ENCODE measurements around the gene CST5. TPM values are rescaled to one million over a fixed set of nuclear protein-coding genes. Genes with fewer than 3 reads are reported as not detected.

Gene CST5
- polyA plus RNA-seq, 1 donor (not counting 4 experiments of a cell fraction or from before 2014, with no cell fraction given) = not detected

DNA sequence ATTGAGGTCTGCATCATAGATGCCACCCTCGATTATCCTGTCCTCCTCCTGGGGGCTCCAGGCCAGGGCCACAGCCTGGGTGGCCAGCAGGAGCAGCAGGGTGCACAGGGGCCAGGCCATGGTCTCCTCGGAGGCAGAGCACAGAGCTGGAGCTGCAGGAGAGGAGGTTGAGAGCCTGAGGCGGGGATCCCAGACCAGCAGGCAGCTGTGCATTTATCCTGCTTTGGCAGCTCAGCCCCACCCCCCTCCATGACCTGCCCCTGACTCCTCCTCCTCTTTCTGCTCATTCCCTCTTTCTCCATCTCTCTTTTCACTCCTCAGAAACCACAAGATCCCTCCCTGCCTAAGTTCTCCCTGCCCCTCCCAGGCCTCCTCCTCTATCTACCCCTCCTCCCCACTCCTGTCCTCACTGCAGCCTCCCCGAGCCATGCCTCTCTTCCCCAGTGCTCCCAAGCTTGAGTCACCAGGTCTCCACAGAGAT lies 53.0 kb downstream of the CST5 start, which contains the start of gene CST2:
TSS of gene CST2 (minus strand) at position 189 of the 481 bp plus-strand sequence. CDS start at position 120, 69 bp downstream.
- H3K36me3 ChIP-seq (ENCODE audit: control insufficient read depth in 2 of 2, extremely low read depth in 1 of 2, insufficient read depth in 2 of 2, low read length in 2 of 2) = no peaks in the 10 kb centered on the region
- H3K4me2 ChIP-seq (ENCODE audit: control insufficient read depth, extremely low read depth, insufficient read depth, low read depth, low read length) = no peak within 1 kb of the TSS
- FAIRE-seq (no peak), DNase-seq (ENCODE audit: low read depth, low spot score) (no peak)
- no peak within 1 kb of the TSS for H3K9ac ChIP-seq (ENCODE audit: control insufficient read depth, extremely low read depth, insufficient read depth, low read length)
- H3K79me2 ChIP-seq (ENCODE audit: control insufficient read depth, insufficient read depth, low read length) = no peaks in the 10 kb centered on the region
- no peaks in the 10 kb centered on the region for H3K9me3 ChIP-seq (ENCODE audit: control insufficient read depth, low read depth, low read length)
- H3K27me3 ChIP-seq (ENCODE audit: control insufficient read depth, extremely low read depth, insufficient read depth, low read length) = no peaks in the 10 kb centered on the region
- TF ChIP-seq EZH2 (IDR thresholded peaks at IDR 0.05; ENCODE audit: low read length) = no peak
- TF ChIP-seq, protein P1, sequence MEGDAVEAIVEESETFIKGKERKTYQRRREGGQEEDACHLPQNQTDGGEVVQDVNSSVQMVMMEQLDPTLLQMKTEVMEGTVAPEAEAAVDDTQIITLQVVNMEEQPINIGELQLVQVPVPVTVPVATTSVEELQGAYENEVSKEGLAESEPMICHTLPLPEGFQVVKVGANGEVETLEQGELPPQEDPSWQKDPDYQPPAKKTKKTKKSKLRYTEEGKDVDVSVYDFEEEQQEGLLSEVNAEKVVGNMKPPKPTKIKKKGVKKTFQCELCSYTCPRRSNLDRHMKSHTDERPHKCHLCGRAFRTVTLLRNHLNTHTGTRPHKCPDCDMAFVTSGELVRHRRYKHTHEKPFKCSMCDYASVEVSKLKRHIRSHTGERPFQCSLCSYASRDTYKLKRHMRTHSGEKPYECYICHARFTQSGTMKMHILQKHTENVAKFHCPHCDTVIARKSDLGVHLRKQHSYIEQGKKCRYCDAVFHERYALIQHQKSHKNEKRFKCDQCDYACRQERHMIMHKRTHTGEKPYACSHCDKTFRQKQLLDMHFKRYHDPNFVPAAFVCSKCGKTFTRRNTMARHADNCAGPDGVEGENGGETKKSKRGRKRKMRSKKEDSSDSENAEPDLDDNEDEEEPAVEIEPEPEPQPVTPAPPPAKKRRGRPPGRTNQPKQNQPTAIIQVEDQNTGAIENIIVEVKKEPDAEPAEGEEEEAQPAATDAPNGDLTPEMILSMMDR (optimal IDR thresholded peaks at IDR 0.05 in 1 of 3, IDR thresholded peaks at IDR 0.05 in 1 of 3, conservative IDR thresholded peaks at IDR 0.05 in 1 of 3; ENCODE audit: extremely low read depth in 1 of 3, insufficient read depth in 2 of 3, low read length in 3 of 3) = no peak
- H3K9me1 ChIP-seq (ENCODE audit: control insufficient read depth, extremely low read depth, insufficient read depth, low read length) = no peaks in the 10 kb centered on the region
- no peak within 1 kb of the TSS for H3K4me3 ChIP-seq (ENCODE audit: control insufficient read depth in 2 of 3, extremely low read depth in 1 of 3, insufficient read depth in 2 of 3, low read depth in 1 of 3, low read length in 3 of 3)
- H2AFZ ChIP-seq (ENCODE audit: control insufficient read depth, low read length) = no peak within 1 kb of the TSS
- no peaks in the 10 kb centered on the region for H4K20me1 ChIP-seq (ENCODE audit: control insufficient read depth, extremely low read depth, insufficient read depth, low read length)
- no peaks in the 10 kb centered on the region for H3K4me1 ChIP-seq (ENCODE audit: control insufficient read depth, extremely low read depth, insufficient read depth, low read length)
- no peak within 1 kb of the TSS for H3K27ac ChIP-seq (ENCODE audit: control insufficient read depth, insufficient read depth, low read length)
- dilution Hi-C loops (cut with MboI; ENCODE audit: extremely low pct_ligation_motif_present, low sequenced_read_pairs) = no loop called here

Other genes starting within 250 kb of the CST5 start
- gene CST3, start 241.8 kb downstream of the CST5 start, polyA plus RNA-seq = 193 to 339 TPM (median 194 TPM) in 3 replicates
- not detected in 3 replicates for gene CST4, start 190.7 kb downstream of the CST5 start, polyA plus RNA-seq
- gene CST1, start 128.8 kb downstream of the CST5 start, polyA plus RNA-seq = not detected in 3 replicates
- not detected in 3 replicates for gene CST2, start 53.0 kb downstream of the CST5 start, polyA plus RNA-seq
- gene GGTLC1, start 109.0 kb upstream of the CST5 start, polyA plus RNA-seq = not detected in 3 replicates

Data from keratinocyte (primary cell).